Activated T-cell treated with anti-CD3 and anti-CD28 coated beads, Interleukin-2, amount 50 U/mL, for 1 hour (primary cell): Measurements from ENCODE around the gene TMEM53.
"Not testable (repeated sequence)": the region's sequence is repeated elsewhere in the genome, so short reads cannot be mapped to it uniquely, and the experiment has no call there.

Experiments used
- DNase-seq: peaks from one replicate; pipeline ENCODE4 v3.0.0-alpha.2; 2020

The TMEM53 gene

GRCh38 chr1:44672254-44672955, 1.9 kb downstream of the TMEM53 start:
- no peak for DNase-seq

- no peak for DNase-seq
Observed at GRCh38 chr1:44670751-44671640, 3.3 kb downstream of the TMEM53 start.

- not testable (repeated sequence) for DNase-seq
Observed at GRCh38 chr1:44666719-44667118, 7.6 kb downstream of the TMEM53 start.

GRCh38 chr1:44664730-44665370, 9.4 kb downstream of the TMEM53 start:
- DNase-seq: no peak

- no peak for DNase-seq
Observed at GRCh38 chr1:44663417-44663816, 10.9 kb downstream of the TMEM53 start.

- DNase-seq: no peak
Observed at GRCh38 chr1:44662683-44663030, 11.6 kb downstream of the TMEM53 start.

- DNase-seq: no peak
Observed at GRCh38 chr1:44661781-44662682, 12.2 kb downstream of the TMEM53 start.

GRCh38 chr1:44660176-44660575, 14.1 kb downstream of the TMEM53 start:
- no peak for DNase-seq

- no peak for DNase-seq
Observed at GRCh38 chr1:44659566-44659965, 14.7 kb downstream of the TMEM53 start.

- no peak for DNase-seq
Observed at GRCh38 chr1:44655609-44656008, 18.7 kb downstream of the TMEM53 start.

- no peak for DNase-seq
Observed at GRCh38 chr1:44654621-44655187, 19.6 kb downstream of the TMEM53 start.

- DNase-seq: no peak
Observed at GRCh38 chr1:44653107-44653964, 20.9 kb downstream of the TMEM53 start.

- DNase-seq: peak; percentile 83
Observed at GRCh38 chr1:44652445-44653106, 21.7 kb downstream of the TMEM53 start.

- DNase-seq: no peak
Observed at GRCh38 chr1:44651069-44651468, 23.2 kb downstream of the TMEM53 start.

- no peak for DNase-seq
Observed at GRCh38 chr1:44650159-44650831, 24.0 kb downstream of the TMEM53 start.

GRCh38 chr1:44649788-44650158, 24.5 kb downstream of the TMEM53 start:
- DNase-seq: no peak

- no peak for DNase-seq
Observed at GRCh38 chr1:44648529-44649250, 25.6 kb downstream of the TMEM53 start.

- no peak for DNase-seq
Observed at GRCh38 chr1:44647896-44648295, 26.4 kb downstream of the TMEM53 start.
